ENCODE results near the gene SPACA6.

- no peak for TF ChIP-seq CTCF (IDR thresholded peaks at IDR 0.05 in 2 of 3, conservative IDR thresholded peaks at IDR 0.05 in 1 of 3; ENCODE audit: control insufficient read depth in 2 of 3, extremely low read depth in 1 of 3, insufficient read depth in 1 of 3, low read depth in 3 of 3, low read length in 3 of 3)
- TF ChIP-seq, protein P1, sequence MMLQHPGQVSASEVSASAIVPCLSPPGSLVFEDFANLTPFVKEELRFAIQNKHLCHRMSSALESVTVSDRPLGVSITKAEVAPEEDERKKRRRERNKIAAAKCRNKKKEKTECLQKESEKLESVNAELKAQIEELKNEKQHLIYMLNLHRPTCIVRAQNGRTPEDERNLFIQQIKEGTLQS (IDR thresholded peaks at IDR 0.05; ENCODE audit: borderline replicate concordance, extremely low read depth, low read depth, low read length), result no peak
- no peak for TF ChIP-seq CEBPB (IDR thresholded peaks at IDR 0.05; ENCODE audit: borderline replicate concordance in 1 of 2, low read depth in 2 of 2, low read length in 2 of 2)
- TF ChIP-seq JUNB (IDR thresholded peaks at IDR 0.05), result no peak
- TF ChIP-seq MYC (IDR thresholded peaks at IDR 0.05; ENCODE audit: insufficient read depth, insufficient read length, insufficient replicate concordance, low read length, severe bottlenecking), result no peak
- TF ChIP-seq MTA3 (IDR thresholded peaks at IDR 0.05; ENCODE audit: borderline replicate concordance, low read length), result no peak
- TF ChIP-seq CHD2 (IDR thresholded peaks at IDR 0.05; ENCODE audit: borderline replicate concordance, low read depth, low read length), result no peak
Measured at GRCh38 chr19:51663650-51664049, 29.5 kb upstream of the SPACA6 start.

Measured in GM12878 (cell line).